Central memory CD8-positive, alpha-beta T cell (primary cell): ENCODE data around the gene USP46.

Experiments
- ATAC-seq: fragments of 150-1000 bp; cut with Tn5 transposase; replicated peaks from 2 replicates; pipeline ENCODE4 v1.10.0; 2022; ENCODE audit warnings: mild to moderate bottlenecking, moderate FRiP score, moderate number of reproducible peaks; ENCODE audit not compliant: poor library complexity, severe bottlenecking; ENCODE audit errors: extremely low read depth
- DNase-seq, 2 donors: peaks; one replicate each; pipeline ENCODE4 v3.0.0; 2021; ENCODE audit warnings: low spot score in 2 of 2
- H3K27ac Mint-ChIP-seq: one replicate; pipeline ENCODE4 v1.8.0; 2022; ENCODE audit warnings: low read depth, mild to moderate bottlenecking, moderate library complexity, mixed read lengths
- H3K27me3 Mint-ChIP-seq: one replicate; pipeline ENCODE4 v1.8.0; 2022; ENCODE audit warnings: mixed read lengths
- H3K36me3 Mint-ChIP-seq: one replicate; pipeline ENCODE4 v1.8.0; 2022; ENCODE audit warnings: mild to moderate bottlenecking, moderate library complexity, mixed read lengths; ENCODE audit not compliant: insufficient read depth
- H3K4me1 Mint-ChIP-seq: one replicate; pipeline ENCODE4 v1.8.0; 2022; ENCODE audit warnings: mixed read lengths
- H3K4me3 Mint-ChIP-seq: one replicate; pipeline ENCODE4 v1.8.0; 2022; ENCODE audit warnings: mild to moderate bottlenecking, moderate library complexity, mixed read lengths
- H3K9me3 Mint-ChIP-seq: one replicate; pipeline ENCODE4 v1.8.0; 2022; ENCODE audit warnings: mixed read lengths

The USP46 gene

GRCh38 chr4:52648836-52649235 lies 10.3 kb downstream of the USP46 start:
- H3K36me3 Mint-ChIP-seq: peaks cover 1% of the 10 kb centered on the region
- no peak overlapping the region for H3K4me3 Mint-ChIP-seq
- H3K27me3 Mint-ChIP-seq: no peaks in the 10 kb centered on the region
- no peaks in the 10 kb centered on the region for H3K9me3 Mint-ChIP-seq
- no peak overlapping the region for H3K27ac Mint-ChIP-seq
- peaks cover 37% of the 10 kb centered on the region for H3K4me1 Mint-ChIP-seq
- DNase-seq (no peak), ATAC-seq (no peak)

DNA sequence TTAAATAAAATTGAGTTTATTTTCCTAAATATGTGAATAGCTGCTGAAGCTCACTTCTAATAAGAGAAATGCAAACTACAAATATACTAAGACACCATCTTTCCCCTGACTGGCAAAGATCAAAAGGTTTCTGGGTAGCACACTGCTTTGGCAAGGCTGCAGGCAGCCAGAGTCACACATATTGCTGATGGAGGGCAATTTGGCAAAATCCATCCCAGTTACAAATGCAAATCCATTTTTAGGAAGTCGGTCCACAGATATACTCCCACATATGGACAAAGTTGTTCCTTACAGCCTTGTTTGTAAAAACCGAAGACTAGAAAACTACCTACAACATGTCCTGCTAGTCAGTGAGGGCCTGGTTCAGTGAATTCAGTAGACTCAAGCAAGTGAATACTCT lies 12.4 kb downstream of the USP46 start:
- Mint-ChIP-seq H3K36me3 (peaks cover 2% of the 10 kb centered on the region), H3K9me3 (no peaks in the 10 kb centered on the region), H3K4me3 (no peak overlapping the region), H3K4me1 (peaks cover 46% of the 10 kb centered on the region), H3K27ac (no peak overlapping the region), H3K27me3 (no peaks in the 10 kb centered on the region)
- DNase-seq: no peak
- ATAC-seq: no peak

GRCh38 chr4:52646096-52646495 lies 13.0 kb downstream of the USP46 start:
- H3K36me3 Mint-ChIP-seq: peaks cover 2% of the 10 kb centered on the region
- H3K4me3 Mint-ChIP-seq: no peak overlapping the region
- peaks cover 49% of the 10 kb centered on the region for H3K4me1 Mint-ChIP-seq
- ATAC-seq (no peak), DNase-seq (no peak)
- H3K27me3 Mint-ChIP-seq: no peaks in the 10 kb centered on the region
- no peaks in the 10 kb centered on the region for H3K9me3 Mint-ChIP-seq
- no peak overlapping the region for H3K27ac Mint-ChIP-seq

GRCh38 chr4:52645300-52645699 lies 13.8 kb downstream of the USP46 start:
- H3K27ac Mint-ChIP-seq: no peak overlapping the region
- peaks cover 2% of the 10 kb centered on the region for H3K36me3 Mint-ChIP-seq
- no peak for ATAC-seq
- H3K9me3 Mint-ChIP-seq: no peaks in the 10 kb centered on the region
- no peak for DNase-seq
- H3K4me3 Mint-ChIP-seq: no peak overlapping the region
- H3K27me3 Mint-ChIP-seq: no peaks in the 10 kb centered on the region
- H3K4me1 Mint-ChIP-seq: peaks cover 48% of the 10 kb centered on the region

- Mint-ChIP-seq H3K27ac (no peak overlapping the region), H3K9me3 (no peaks in the 10 kb centered on the region), H3K4me3 (no peak overlapping the region), H3K36me3 (peaks cover 2% of the 10 kb centered on the region), H3K27me3 (no peaks in the 10 kb centered on the region), H3K4me1 (peaks cover 39% of the 10 kb centered on the region)
- ATAC-seq: no peak
- no peak for DNase-seq
These were observed 15.3 kb downstream of the USP46 start for GRCh38 chr4:52643785-52644244.

GRCh38 chr4:52643190-52643589 lies 15.9 kb downstream of the USP46 start:
- peaks cover 2% of the 10 kb centered on the region for H3K36me3 Mint-ChIP-seq

DNA sequence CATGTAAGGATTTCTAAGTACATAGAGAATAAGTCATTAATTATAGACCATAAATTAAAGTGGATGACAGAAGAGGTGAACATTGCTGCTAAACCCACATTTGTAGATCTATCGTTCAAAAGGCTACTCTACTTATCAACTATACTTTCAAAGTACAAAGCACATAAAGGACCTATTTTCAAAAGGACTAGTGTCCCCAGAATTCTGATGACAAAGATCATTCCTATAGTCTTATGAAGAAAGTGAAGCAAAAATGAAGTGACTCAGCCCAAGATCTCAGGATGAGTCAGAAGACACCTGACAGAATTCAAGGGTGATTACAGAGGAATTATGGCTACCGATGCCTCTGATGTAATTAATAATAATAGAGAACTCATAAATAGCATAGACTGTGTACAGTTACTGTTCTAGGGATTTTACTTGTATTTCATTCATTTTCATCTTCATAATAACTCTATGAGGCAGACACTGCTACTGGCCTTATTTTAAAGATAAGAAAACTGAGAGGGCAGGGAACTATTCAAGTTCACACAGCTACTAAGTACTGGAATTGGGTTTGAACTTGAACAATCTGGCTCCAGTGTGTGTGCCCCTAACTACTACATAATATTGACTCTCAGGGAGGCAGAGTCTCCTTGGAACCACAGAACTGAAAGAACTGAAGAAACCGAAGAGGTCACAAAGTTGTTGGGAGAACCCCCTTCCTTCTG lies 17.1 kb downstream of the USP46 start:
- Mint-ChIP-seq H3K4me1 (peaks cover 41% of the 10 kb centered on the region), H3K9me3 (no peaks in the 10 kb centered on the region), H3K4me3 (no peak overlapping the region), H3K27me3 (no peaks in the 10 kb centered on the region), H3K27ac (no peak overlapping the region), H3K36me3 (peaks cover 3% of the 10 kb centered on the region)
- ATAC-seq (no peak), DNase-seq (no peak)

More at GRCh38 chr4:52643190-52643589, 15.9 kb downstream of the USP46 start:
- Mint-ChIP-seq H3K4me1 (peaks cover 39% of the 10 kb centered on the region), H3K4me3 (no peak overlapping the region), H3K27me3 (no peaks in the 10 kb centered on the region), H3K27ac (no peak overlapping the region), H3K9me3 (no peaks in the 10 kb centered on the region)
- ATAC-seq (no peak), DNase-seq (no peak)

DNA sequence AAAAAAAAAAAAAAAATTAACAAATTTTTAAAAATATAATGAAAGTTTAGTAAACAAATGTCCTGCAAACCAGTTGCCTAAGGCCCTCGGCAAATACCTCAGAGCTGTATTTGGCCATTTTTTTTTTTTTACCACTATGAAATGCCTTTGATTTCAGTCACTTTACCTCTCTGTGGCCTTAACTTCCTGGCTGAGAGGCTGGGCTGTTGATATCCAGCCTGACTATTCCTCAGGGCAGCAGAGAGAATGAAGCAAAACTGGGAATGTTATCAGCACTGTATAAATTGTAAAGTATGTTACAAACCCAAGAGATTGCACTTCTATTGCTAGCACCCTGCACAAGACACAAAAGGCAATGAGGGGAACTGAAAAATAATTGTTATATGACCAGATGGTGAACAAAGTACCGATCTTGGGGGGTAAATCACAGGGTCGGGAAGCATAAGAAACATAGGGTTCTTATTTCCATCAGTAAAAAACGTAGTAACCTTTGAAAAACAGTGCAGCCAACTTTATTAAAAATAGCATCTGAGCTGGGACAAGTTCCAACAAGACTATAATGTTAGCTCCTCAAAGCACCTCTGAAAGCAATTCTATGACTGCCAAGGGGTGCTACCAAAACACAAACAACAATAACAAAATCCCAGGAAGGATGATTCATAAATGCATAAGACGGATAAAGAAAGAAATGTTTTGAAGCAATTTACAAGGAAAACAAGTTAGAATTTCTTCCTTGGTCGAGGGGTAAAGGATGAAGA lies 18.1 kb downstream of the USP46 start:
- H3K4me3 Mint-ChIP-seq: no peak overlapping the region
- no peak for ATAC-seq
- no peak for DNase-seq
- peaks cover 42% of the 10 kb centered on the region for H3K4me1 Mint-ChIP-seq
- no peak overlapping the region for H3K27ac Mint-ChIP-seq
- no peaks in the 10 kb centered on the region for H3K27me3 Mint-ChIP-seq
- peaks cover 3% of the 10 kb centered on the region for H3K36me3 Mint-ChIP-seq
- H3K9me3 Mint-ChIP-seq: no peaks in the 10 kb centered on the region

DNA sequence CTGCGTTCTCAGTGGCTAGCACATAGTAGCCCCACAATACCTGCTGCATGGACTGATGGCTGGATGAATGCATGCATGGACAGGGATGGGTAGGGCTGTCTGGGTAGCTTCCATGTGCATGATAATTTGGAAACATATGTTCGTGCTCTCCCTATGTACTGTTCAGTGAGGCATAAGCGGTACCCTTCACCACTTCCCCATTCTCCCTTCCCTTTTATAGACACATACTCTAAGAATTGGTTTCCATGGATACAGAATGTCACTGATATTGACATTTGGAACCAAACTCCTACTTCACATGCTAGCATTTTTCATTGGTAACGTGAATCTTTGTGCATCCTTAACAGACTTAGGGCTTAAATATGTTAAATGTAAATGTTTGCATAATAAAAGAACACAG lies 20.4 kb downstream of the USP46 start:
- Mint-ChIP-seq H3K36me3 (peaks cover 1% of the 10 kb centered on the region), H3K27me3 (no peaks in the 10 kb centered on the region), H3K4me1 (peaks cover 51% of the 10 kb centered on the region), H3K9me3 (no peaks in the 10 kb centered on the region), H3K27ac (no peak overlapping the region), H3K4me3 (no peak overlapping the region)
- DNase-seq: no peak
- no peak for ATAC-seq

GRCh38 chr4:52637116-52637515 lies 22.0 kb downstream of the USP46 start:
- DNase-seq (no peak), ATAC-seq (no peak)
- Mint-ChIP-seq H3K9me3 (no peaks in the 10 kb centered on the region), H3K27ac (no peak overlapping the region), H3K4me3 (no peak overlapping the region), H3K36me3 (peaks cover 1% of the 10 kb centered on the region), H3K27me3 (no peaks in the 10 kb centered on the region), H3K4me1 (peaks cover 38% of the 10 kb centered on the region)

- no peak for DNase-seq
- no peak overlapping the region for H3K4me3 Mint-ChIP-seq
- H3K36me3 Mint-ChIP-seq: peaks cover 1% of the 10 kb centered on the region
- H3K4me1 Mint-ChIP-seq: peaks cover 30% of the 10 kb centered on the region
- peak overlapping the region; percentile 2 for H3K27ac Mint-ChIP-seq
- no peaks in the 10 kb centered on the region for H3K27me3 Mint-ChIP-seq
- H3K9me3 Mint-ChIP-seq: no peaks in the 10 kb centered on the region
- ATAC-seq: no peak
These were observed 23.5 kb downstream of the USP46 start for GRCh38 chr4:52635560-52635959.

- ATAC-seq: no peak
- H3K4me3 Mint-ChIP-seq: no peak overlapping the region
- no peaks in the 10 kb centered on the region for H3K27me3 Mint-ChIP-seq
These were observed 24.0 kb downstream of the USP46 start for GRCh38 chr4:52635130-52635529.

GRCh38 chr4:52633846-52634245 lies 25.3 kb downstream of the USP46 start:
- no peaks in the 10 kb centered on the region for H3K9me3 Mint-ChIP-seq

More at GRCh38 chr4:52635130-52635529, 24.0 kb downstream of the USP46 start:
- Mint-ChIP-seq H3K4me1 (peaks cover 30% of the 10 kb centered on the region), H3K9me3 (no peaks in the 10 kb centered on the region), H3K27ac (peak overlapping the region; percentile 2), H3K36me3 (peaks cover 2% of the 10 kb centered on the region)
- DNase-seq: no peak

More at GRCh38 chr4:52633846-52634245, 25.3 kb downstream of the USP46 start:
- Mint-ChIP-seq H3K4me3 (no peak overlapping the region), H3K36me3 (peaks cover 3% of the 10 kb centered on the region), H3K27me3 (no peaks in the 10 kb centered on the region), H3K4me1 (peaks cover 30% of the 10 kb centered on the region), H3K27ac (no peak overlapping the region)
- no peak for DNase-seq
- no peak for ATAC-seq
